GM18867 (cell line): Measurements from ENCODE around the gene PCBP4.

Experiments used
- ATAC-seq: cut with Tn5 transposase; IDR thresholded peaks from one replicate; pipeline ENCODE4 v1.9.1; 2021; ENCODE audit warnings: mild to moderate bottlenecking, moderate library complexity; ENCODE audit not compliant: unreplicated experiment

PCBP4 gene

GRCh38 chr3:51958603-51959521, 8.4 kb downstream of the PCBP4 start:
- ATAC-seq: no peak

GRCh38 chr3:51957520-51958205, 9.6 kb downstream of the PCBP4 start:
- no peak for ATAC-seq

- ATAC-seq: no peak
Observed at GRCh38 chr3:51955893-51956770, 11.1 kb downstream of the PCBP4 start.

- no peak for ATAC-seq
Observed at GRCh38 chr3:51955175-51955892, 11.9 kb downstream of the PCBP4 start, which contains the start of gene GPR62. Gene GPR62, plus strand, starts transcription at chr3:51955381. Its CDS starts 272 bp downstream, at chr3:51955653.

GRCh38 chr3:51954713-51955112, 12.5 kb downstream of the PCBP4 start:
- ATAC-seq: no peak

- ATAC-seq: no peak
Observed at GRCh38 chr3:51954105-51954504, 13.1 kb downstream of the PCBP4 start.

GRCh38 chr3:51953445-51953844, 13.8 kb downstream of the PCBP4 start:
- no peak for ATAC-seq

GRCh38 chr3:51950899-51951298, 16.4 kb downstream of the PCBP4 start:
- no peak for ATAC-seq

- no peak for ATAC-seq
Observed at GRCh38 chr3:51949121-51949520, 18.1 kb downstream of the PCBP4 start.

GRCh38 chr3:51948016-51948580, 19.2 kb downstream of the PCBP4 start:
- no peak for ATAC-seq

GRCh38 chr3:51947215-51947900, 19.9 kb downstream of the PCBP4 start:
- ATAC-seq: no peak

- ATAC-seq: no peak
Observed at GRCh38 chr3:51946796-51947195, 20.5 kb downstream of the PCBP4 start.

- ATAC-seq: no peak
Observed at GRCh38 chr3:51945926-51946705, 21.1 kb downstream of the PCBP4 start.

GRCh38 chr3:51945031-51945840, 22.0 kb downstream of the PCBP4 start:
- no peak for ATAC-seq

- no peak for ATAC-seq
Observed at GRCh38 chr3:51944451-51945021, 22.7 kb downstream of the PCBP4 start.

GRCh38 chr3:51943451-51944391, 23.5 kb downstream of the PCBP4 start:
- ATAC-seq: no peak
